Neuronal stem cell (in vitro differentiated cells): Measurements from ENCODE around the gene THEM4.

ENCODE experiments used
- DNase-seq: peaks from one replicate; pipeline ENCODE4 v3.0.0-alpha.2; 2013; ENCODE audit warnings: low spot score
- H2AFZ ChIP-seq: one replicate; pipeline ENCODE4 v1.6.1; 2013; ENCODE audit warnings: mild to moderate bottlenecking, low read length, inconsistent platforms
- H2AK5ac ChIP-seq: 2 replicates; pipeline ENCODE4 v1.6.1; 2013; ENCODE audit warnings: low read depth, mild to moderate bottlenecking, inconsistent platforms, low read length, moderate library complexity, mixed read lengths
- H2BK120ac ChIP-seq: 2 replicates; pipeline ENCODE4 v1.6.1; 2013; ENCODE audit warnings: low read depth, mild to moderate bottlenecking, inconsistent platforms, low read length, moderate library complexity, mixed read lengths
- H2BK12ac ChIP-seq: one replicate; pipeline ENCODE4 v1.6.1; 2013; ENCODE audit warnings: low read length, inconsistent platforms
- H2BK15ac ChIP-seq: 2 replicates; pipeline ENCODE4 v1.6.1; 2013; ENCODE audit warnings: mild to moderate bottlenecking, low read length, inconsistent platforms, mixed read lengths
- H2BK5ac ChIP-seq: one replicate; pipeline ENCODE4 v1.6.1; 2013; ENCODE audit warnings: inconsistent platforms, mild to moderate bottlenecking, low read length, moderate library complexity
- H3K14ac ChIP-seq: one replicate; pipeline ENCODE4 v1.6.1; 2013; ENCODE audit warnings: low read length, inconsistent platforms
- H3K18ac ChIP-seq: 2 replicates; pipeline ENCODE4 v1.6.1; 2013; ENCODE audit warnings: low read length, inconsistent platforms
- H3K23ac ChIP-seq: 2 replicates; pipeline ENCODE4 v1.6.1; 2013; ENCODE audit warnings: low read depth, mild to moderate bottlenecking, mixed read lengths, low read length, inconsistent platforms; ENCODE audit not compliant: poor library complexity
- H3K27ac ChIP-seq: replicated peaks from 3 replicates; pipeline ENCODE4 v1.5.1; 2013; ENCODE audit warnings: low read length, inconsistent platforms
- H3K27me3 ChIP-seq, 3 experiments: 2 replicates each; pipeline ENCODE4 v1.6.1; 2013; ENCODE audit warnings: low read length in 3 of 3, mild to moderate bottlenecking in 2 of 3, inconsistent platforms in 1 of 3, low read depth in 1 of 3, mixed read lengths in 1 of 3, moderate library complexity in 1 of 3; ENCODE audit not compliant: control insufficient read depth in 3 of 3, insufficient read depth in 3 of 3
- H3K36me3 ChIP-seq, 2 donors: replicated peaks in 1 of 2; 2 replicates each; pipeline ENCODE4 v1.6.1; 2013; ENCODE audit warnings: low read length in 2 of 2; ENCODE audit not compliant: control insufficient read depth in 2 of 2, insufficient read depth in 2 of 2
- H3K4ac ChIP-seq: 2 replicates; pipeline ENCODE4 v1.6.1; 2013; ENCODE audit warnings: inconsistent platforms, mild to moderate bottlenecking, low read length, moderate library complexity
- H3K4me1 ChIP-seq, 2 donors: 1 replicate in 1 of 2; 2 replicates in 1 of 2; pipeline ENCODE4 v1.6.1; 2013; ENCODE audit warnings: low read length in 2 of 2, low read depth in 1 of 2; ENCODE audit not compliant: control insufficient read depth in 2 of 2, insufficient read depth in 1 of 2
- H3K4me2 ChIP-seq: one replicate; pipeline ENCODE4 v1.6.1; 2013; ENCODE audit warnings: mild to moderate bottlenecking, low read length, inconsistent platforms; ENCODE audit not compliant: insufficient read depth, poor library complexity, severe bottlenecking
- H3K4me3 ChIP-seq, 2 donors: 2 replicates each; pipeline ENCODE4 v1.5.1; 2013; ENCODE audit warnings: low read length in 2 of 2, mild to moderate bottlenecking in 2 of 2, inconsistent platforms in 1 of 2, moderate library complexity in 1 of 2
- H3K79me1 ChIP-seq: one replicate; pipeline ENCODE4 v1.6.1; 2013; ENCODE audit warnings: low read depth, mild to moderate bottlenecking, inconsistent platforms, low read length, moderate library complexity
- H3K9ac ChIP-seq: one replicate; pipeline ENCODE4 v1.6.1; 2013; ENCODE audit warnings: mild to moderate bottlenecking, low read depth, low read length, inconsistent platforms; ENCODE audit not compliant: poor library complexity
- H3K9me3 ChIP-seq, 2 donors: replicated peaks in 1 of 2; 2 replicates each; pipeline versions ENCODE3 to v1.6.1; 2013; ENCODE audit warnings: low read length in 2 of 2, mild to moderate bottlenecking in 2 of 2, inconsistent platforms in 1 of 2, low read depth in 1 of 2, mixed read lengths in 1 of 2, moderate library complexity in 1 of 2; ENCODE audit not compliant: control insufficient read depth in 2 of 2, insufficient read depth in 1 of 2
- H4K8ac ChIP-seq: one replicate; pipeline ENCODE4 v1.6.1; 2013; ENCODE audit warnings: low read depth, mild to moderate bottlenecking, inconsistent platforms, low read length, moderate library complexity
- H4K91ac ChIP-seq: one replicate; pipeline ENCODE4 v1.6.1; 2013; ENCODE audit warnings: low read length, low read depth, mild to moderate bottlenecking, inconsistent platforms; ENCODE audit not compliant: poor library complexity
- WGBS, 2 donors: extraction: QIAGEN DNeasy Blood & Tissue Kit; methylation state at CpG; one replicate each; pipeline ENCODE4 v1.1.7; 2013; ENCODE audit warnings: missing lambda C conversion rate in 2 of 2, mixed read lengths in 1 of 2; ENCODE audit not compliant: insufficient read length in 2 of 2, insufficient replicate concordance in 1 of 2; ENCODE audit errors: extremely low coverage in 2 of 2; 5-methylcytosine and 5-hydroxymethylcytosine counted together

The THEM4 gene

GRCh38 chr1:151827853-151828252 is 81.5 kb downstream of the THEM4 start:
- no peak overlapping the region for H3K23ac ChIP-seq
- H3K4me1 ChIP-seq = peaks cover 18 to 23% of the 10 kb centered on the region in 2 donors
- peak overlapping the region; percentile 99 for H2BK12ac ChIP-seq
- H3K27ac ChIP-seq = no peak overlapping the region
- no CpG with 5 or more reads among the region's 9 CpGs for WGBS, 2 donors
- no peaks in the 10 kb centered on the region for H3K36me3 ChIP-seq
- H2AFZ ChIP-seq = peak overlapping the region; percentile 0
- peaks cover 0 to 58% (median 0%) of the 10 kb centered on the region in 3 experiments for H3K27me3 ChIP-seq
- peak overlapping the region; percentile 39 for H2BK5ac ChIP-seq
- no peaks in the 10 kb centered on the region for H3K9me3 ChIP-seq
- H4K8ac ChIP-seq = peak overlapping the region; percentile 43
- H3K79me1 ChIP-seq = no peaks in the 10 kb centered on the region
- peak overlapping the region; percentile 89 for H3K14ac ChIP-seq
- no peak for DNase-seq
- H2BK15ac ChIP-seq = peak overlapping the region; percentile 94
- H3K4ac ChIP-seq = no peak overlapping the region
- H2AK5ac ChIP-seq = peak overlapping the region; percentile 97
- peak overlapping the region; percentile 63 for H3K9ac ChIP-seq
- no peak overlapping the region for H3K4me3 ChIP-seq
- H2BK120ac ChIP-seq = no peak overlapping the region
- H3K18ac ChIP-seq = peak overlapping the region; percentile 97
- H4K91ac ChIP-seq = no peak overlapping the region
- H3K4me2 ChIP-seq = no peak overlapping the region

- H3K18ac ChIP-seq = peak overlapping the region; percentile 35
- H4K8ac ChIP-seq = no peak overlapping the region
- no peaks in the 10 kb centered on the region for H3K9me3 ChIP-seq
- no CpG with 5 or more reads among the region's 21 CpGs for WGBS, 2 donors
- H3K4ac ChIP-seq = no peak overlapping the region
- H3K27ac ChIP-seq = no peak overlapping the region
- H3K27me3 ChIP-seq = peaks cover 0 to 57% (median 0%) of the 10 kb centered on the region in 3 experiments
- peak overlapping the region; percentile 17 for H3K14ac ChIP-seq
- H2AK5ac ChIP-seq = no peak overlapping the region
- no peak overlapping the region for H2AFZ ChIP-seq
- no peak overlapping the region for H3K23ac ChIP-seq
- no peak overlapping the region for H4K91ac ChIP-seq
- peak overlapping the region; percentile 50 for H2BK15ac ChIP-seq
- peaks cover 18 to 27% of the 10 kb centered on the region in 2 donors for H3K4me1 ChIP-seq
- no peak overlapping the region for H2BK120ac ChIP-seq
- peak overlapping the region; percentile 58 for H2BK5ac ChIP-seq
- no peaks in the 10 kb centered on the region for H3K36me3 ChIP-seq
- DNase-seq = no peak
- H3K4me2 ChIP-seq = no peak overlapping the region
- H3K79me1 ChIP-seq = no peaks in the 10 kb centered on the region
- H3K4me3 ChIP-seq = no peak overlapping the region
- H3K9ac ChIP-seq = no peak overlapping the region
- H2BK12ac ChIP-seq = no peak overlapping the region
These were observed 83.3 kb downstream of the THEM4 start for GRCh38 chr1:151825751-151826660.

DNA sequence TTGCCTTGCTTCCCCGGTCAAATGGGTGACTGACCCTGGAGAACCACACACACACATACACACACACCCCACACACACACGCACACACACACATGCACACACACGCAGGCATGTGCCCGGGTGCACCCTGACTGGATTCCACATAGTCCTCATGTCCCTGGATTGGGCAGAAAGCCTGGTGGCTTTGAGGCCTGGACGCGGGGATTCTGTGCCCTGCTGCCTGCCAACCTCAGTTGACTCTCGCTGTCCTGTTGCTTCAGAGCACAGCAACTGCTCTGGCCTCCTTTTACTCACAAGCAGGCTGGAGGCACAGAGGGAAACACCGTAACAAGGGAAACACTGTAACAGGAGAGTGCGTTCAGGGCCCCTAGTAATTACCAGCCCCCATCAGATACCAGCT is 84.1 kb downstream of the THEM4 start:
- no CpG with 5 or more reads among the region's 9 CpGs for WGBS, 2 donors
- no peak for DNase-seq
- no peak overlapping the region for H3K4ac ChIP-seq

More for the DNA sequence above, 84.1 kb downstream of the THEM4 start:
- Histone ChIP-seq H3K4me2 (no peak overlapping the region), H4K91ac (no peak overlapping the region), H3K79me1 (no peaks in the 10 kb centered on the region), H4K8ac (no peak overlapping the region), H2BK5ac (no peak overlapping the region), H3K27ac (no peak overlapping the region), H2AK5ac (no peak overlapping the region), H3K9ac (no peak overlapping the region), H3K27me3 (peaks cover 0 to 62% (median 0%) of the 10 kb centered on the region in 3 experiments), H3K23ac (no peak overlapping the region), H2BK12ac (no peak overlapping the region), H2BK15ac (peak overlapping the region; percentile 76), H3K14ac (no peak overlapping the region), H3K9me3 (no peaks in the 10 kb centered on the region), H3K4me1 (peaks cover 18 to 26% of the 10 kb centered on the region in 2 donors), H3K4me3 (no peak overlapping the region), H3K18ac (peak overlapping the region; percentile 27), H3K36me3 (no peaks in the 10 kb centered on the region), H2AFZ (no peak overlapping the region), H2BK120ac (no peak overlapping the region)
